Astrocyte (in vitro differentiated cells and primary cell): ENCODE data around the gene SLC39A1.

ENCODE experiments used
- CTCF ChIP-seq: IDR thresholded peaks from 2 replicates; pipeline ENCODE4 v1.5.1; 2011; ENCODE audit warnings: low read depth, mild to moderate bottlenecking, inconsistent platforms, low read length, moderate library complexity; ENCODE audit not compliant: insufficient read depth
- EZH2 ChIP-seq: IDR thresholded peaks from 2 replicates; pipeline ENCODE4 v1.6.1; 2012; ENCODE audit warnings: mild to moderate bottlenecking, low read length, inconsistent platforms; ENCODE audit not compliant: insufficient read depth

- TF ChIP-seq EZH2 (no peak), CTCF (no peak)
Measured at GRCh38 chr1:153985941-153986761, 22.8 kb upstream of the SLC39A1 start, which contains the start of gene RAB13.
